Skin epidermis (tissue), 12 donors: ENCODE measurements around the gene MSX2.

Source experiments
- H3K27ac ChIP-seq, 21 experiments: fragments of 200-600 bp; sonication (generic) in 11 of 21; one replicate each; pipeline ENCODE4 v1.5.0; 2020; ENCODE audit warnings: mild to moderate bottlenecking in 3 of 21, inconsistent platforms in 2 of 21, moderate library complexity in 2 of 21
- H3K4me3 ChIP-seq, 7 experiments: fragments of 200-600 bp; sonication (generic) in 2 of 7; one replicate each; pipeline ENCODE4 v1.5.0; 2020; ENCODE audit warnings: inconsistent platforms in 2 of 7, mild to moderate bottlenecking in 2 of 7, moderate library complexity in 1 of 7

Gene MSX2

GRCh38 chr5:174717826-174718455 lies 6.4 kb upstream of the MSX2 start:
- Histone ChIP-seq H3K27ac (no peak overlapping the region), H3K4me3 (no peak overlapping the region)

- H3K4me3 ChIP-seq, result no peak overlapping the region
- H3K27ac ChIP-seq, result no peak overlapping the region
These were observed 5.3 kb upstream of the MSX2 start for GRCh38 chr5:174718880-174719610.

GRCh38 chr5:174719793-174720611 lies 4.4 kb upstream of the MSX2 start:
- H3K4me3 ChIP-seq, result no peak overlapping the region
- no peak overlapping the region for H3K27ac ChIP-seq

GRCh38 chr5:174720612-174721529 lies 3.5 kb upstream of the MSX2 start:
- Histone ChIP-seq H3K4me3 (peak overlapping the region in 1 of 7 experiments; percentile 18), H3K27ac (no peak overlapping the region)

- Histone ChIP-seq H3K27ac (no peak overlapping the region), H3K4me3 (peak overlapping the region in 1 of 7 experiments; percentile 18)
These were observed 2.6 kb upstream of the MSX2 start for GRCh38 chr5:174721530-174722432.

- H3K4me3 ChIP-seq, result no peak overlapping the region
- no peak overlapping the region for H3K27ac ChIP-seq
These were observed 1.9 kb upstream of the MSX2 start for GRCh38 chr5:174722500-174722899.

GRCh38 chr5:174723315-174723978 lies 935 bp upstream of the MSX2 start:
- H3K4me3 ChIP-seq, result peak overlapping the region in 6 of 7 experiments; percentile 52 to 61 (median 57)
- no peak overlapping the region for H3K27ac ChIP-seq

GRCh38 chr5:174723979-174724483 lies 351 bp upstream of the MSX2 start:
- H3K27ac ChIP-seq, result peak overlapping the region in 1 of 21 experiments; percentile 67

GRCh38 chr5:174725261-174725990 lies 1.0 kb downstream of the MSX2 start:
- peak overlapping the region in 10 of 21 experiments; percentile 66 to 89 (median 76) for H3K27ac ChIP-seq
- peak overlapping the region; percentile 52 to 61 (median 57) for H3K4me3 ChIP-seq

More at GRCh38 chr5:174723979-174724483, 351 bp upstream of the MSX2 start:
- H3K4me3 ChIP-seq, result peak overlapping the region; percentile 52 to 61 (median 57)

GRCh38 chr5:174725991-174726601 lies 1.7 kb downstream of the MSX2 start:
- Histone ChIP-seq H3K27ac (no peak overlapping the region), H3K4me3 (peak overlapping the region in 5 of 7 experiments; percentile 52 to 61 (median 57))

- H3K27ac ChIP-seq, result no peak overlapping the region
- H3K4me3 ChIP-seq, result no peak overlapping the region
These were observed 2.8 kb downstream of the MSX2 start for GRCh38 chr5:174726916-174727793.

- Histone ChIP-seq H3K27ac (no peak overlapping the region), H3K4me3 (no peak overlapping the region)
These were observed 3.7 kb downstream of the MSX2 start for GRCh38 chr5:174727794-174728680.

GRCh38 chr5:174729075-174729680 lies 4.8 kb downstream of the MSX2 start:
- H3K4me3 ChIP-seq, result no peak overlapping the region
- no peak overlapping the region for H3K27ac ChIP-seq
